GM18868 (cell line): ENCODE data around the gene FASTK.

Experiments
- ATAC-seq: cut with Tn5 transposase; IDR thresholded peaks from one replicate; pipeline ENCODE4 v1.9.1; 2021; ENCODE audit warnings: mild to moderate bottlenecking, moderate library complexity; ENCODE audit not compliant: unreplicated experiment

Gene FASTK

GRCh38 chr7:151068069-151068773, 12.4 kb downstream of the FASTK start:
- no peak for ATAC-seq

DNA sequence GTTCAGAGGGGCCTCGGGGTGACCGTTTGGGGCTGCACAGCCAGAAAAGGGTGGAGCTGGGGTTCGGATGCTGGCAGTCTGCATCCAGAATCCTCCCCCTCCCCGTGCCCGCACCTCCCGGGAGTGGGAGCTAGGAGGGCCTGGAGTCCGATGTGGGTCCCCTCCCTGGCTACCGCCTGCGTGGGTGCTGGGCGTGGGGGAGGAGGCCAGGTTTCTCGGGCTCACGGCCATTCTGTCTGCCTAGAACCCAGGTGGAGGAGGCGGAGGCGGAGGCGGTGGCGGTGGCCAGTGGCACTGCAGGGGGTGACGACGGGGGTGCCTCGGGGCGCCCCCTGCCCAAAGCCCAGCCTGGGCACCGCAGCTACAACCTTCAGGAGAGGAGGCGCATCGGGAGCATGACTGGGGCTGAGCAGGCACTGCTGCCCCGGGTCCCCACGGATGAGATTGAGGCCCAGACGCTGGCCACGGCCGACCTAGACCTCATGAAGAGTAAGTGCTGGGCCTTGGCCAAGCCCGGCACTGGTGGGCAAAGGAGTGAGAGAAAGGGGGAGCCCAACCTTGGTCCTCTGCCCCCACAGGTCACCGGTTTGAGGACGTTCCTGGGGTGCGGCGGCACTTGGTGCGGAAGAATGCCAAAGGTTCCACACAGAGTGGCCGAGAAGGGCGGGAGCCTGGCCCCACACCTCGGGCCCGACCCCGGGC, 14.2 kb downstream of the FASTK start:
- ATAC-seq, result no peak

DNA sequence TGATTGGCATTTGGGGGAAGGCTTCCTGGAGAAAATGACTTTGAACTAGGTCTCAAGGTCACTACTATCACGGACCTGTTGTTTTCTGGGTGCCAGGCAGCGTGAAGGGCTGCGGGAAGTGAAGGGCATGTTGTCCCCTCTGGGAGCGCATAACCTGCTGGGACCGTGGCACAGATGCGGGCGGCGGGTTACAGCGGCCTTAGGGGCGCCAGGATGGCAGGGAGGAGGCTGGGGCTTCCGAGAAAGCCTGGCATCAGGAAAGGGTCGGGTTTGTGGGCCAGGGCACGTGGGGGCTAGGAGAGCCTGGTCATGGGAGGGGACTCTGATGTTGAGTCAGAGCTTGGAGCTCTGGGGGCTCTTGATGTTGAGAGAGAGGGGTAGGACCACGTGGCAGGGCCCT, 15.1 kb downstream of the FASTK start:
- ATAC-seq, result no peak

- no peak for ATAC-seq
Observed at GRCh38 chr7:151064993-151065392, 15.6 kb downstream of the FASTK start.

DNA sequence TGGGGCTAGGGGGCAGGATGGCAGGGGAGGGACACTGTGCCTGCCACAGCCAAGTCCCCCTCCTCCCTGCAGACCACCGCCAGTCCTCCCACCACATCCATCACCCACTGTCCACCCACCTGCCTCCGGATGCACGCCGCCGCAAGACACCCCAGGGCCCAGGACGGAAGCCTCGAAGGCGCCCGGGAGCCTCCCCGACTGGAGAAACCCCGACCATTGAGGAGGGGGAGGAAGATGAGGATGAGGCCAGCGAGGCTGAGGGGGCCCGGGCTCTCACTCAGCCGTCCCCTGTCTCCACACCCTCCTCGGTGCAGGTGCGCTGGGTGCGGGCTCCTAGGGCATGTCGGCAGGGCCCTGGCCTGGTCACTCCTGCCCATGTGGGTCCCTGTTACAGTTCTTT, 16.2 kb downstream of the FASTK start:
- no peak for ATAC-seq

DNA sequence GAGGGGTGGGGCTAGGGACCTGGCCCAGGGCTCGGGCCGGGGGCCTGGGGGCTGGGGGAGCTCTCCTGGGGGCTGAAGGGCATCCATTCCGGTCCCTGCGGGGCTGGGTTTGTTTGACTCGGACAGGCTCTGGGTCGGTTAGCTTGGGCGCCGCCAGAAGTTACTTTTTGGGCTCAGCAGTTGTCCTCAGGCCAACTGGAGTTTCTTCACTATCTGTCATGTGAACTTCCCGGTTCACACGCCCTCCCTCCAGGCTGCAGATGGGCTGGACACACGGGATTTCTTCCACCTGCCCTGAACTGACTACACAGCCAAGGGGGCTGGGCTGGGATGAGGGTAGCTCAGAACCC, 17.4 kb downstream of the FASTK start:
- ATAC-seq, result no peak

GRCh38 chr7:151062399-151063211, 18.0 kb downstream of the FASTK start:
- no peak for ATAC-seq

DNA sequence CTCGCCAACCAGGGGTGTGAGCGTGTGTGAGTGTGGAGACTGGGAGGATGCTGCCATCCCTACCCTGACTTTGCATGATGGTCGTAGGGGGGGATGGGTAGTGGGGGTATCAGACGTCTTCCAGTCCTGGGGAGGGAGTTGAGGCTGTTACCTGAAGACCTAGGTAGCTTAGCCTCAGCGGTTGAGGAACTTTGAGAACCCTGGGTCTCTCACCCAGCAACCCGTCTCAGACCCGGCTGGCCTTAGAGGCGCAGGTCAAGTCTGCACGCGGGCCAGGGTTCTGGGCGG, 18.6 kb downstream of the FASTK start:
- ATAC-seq, result no peak

DNA sequence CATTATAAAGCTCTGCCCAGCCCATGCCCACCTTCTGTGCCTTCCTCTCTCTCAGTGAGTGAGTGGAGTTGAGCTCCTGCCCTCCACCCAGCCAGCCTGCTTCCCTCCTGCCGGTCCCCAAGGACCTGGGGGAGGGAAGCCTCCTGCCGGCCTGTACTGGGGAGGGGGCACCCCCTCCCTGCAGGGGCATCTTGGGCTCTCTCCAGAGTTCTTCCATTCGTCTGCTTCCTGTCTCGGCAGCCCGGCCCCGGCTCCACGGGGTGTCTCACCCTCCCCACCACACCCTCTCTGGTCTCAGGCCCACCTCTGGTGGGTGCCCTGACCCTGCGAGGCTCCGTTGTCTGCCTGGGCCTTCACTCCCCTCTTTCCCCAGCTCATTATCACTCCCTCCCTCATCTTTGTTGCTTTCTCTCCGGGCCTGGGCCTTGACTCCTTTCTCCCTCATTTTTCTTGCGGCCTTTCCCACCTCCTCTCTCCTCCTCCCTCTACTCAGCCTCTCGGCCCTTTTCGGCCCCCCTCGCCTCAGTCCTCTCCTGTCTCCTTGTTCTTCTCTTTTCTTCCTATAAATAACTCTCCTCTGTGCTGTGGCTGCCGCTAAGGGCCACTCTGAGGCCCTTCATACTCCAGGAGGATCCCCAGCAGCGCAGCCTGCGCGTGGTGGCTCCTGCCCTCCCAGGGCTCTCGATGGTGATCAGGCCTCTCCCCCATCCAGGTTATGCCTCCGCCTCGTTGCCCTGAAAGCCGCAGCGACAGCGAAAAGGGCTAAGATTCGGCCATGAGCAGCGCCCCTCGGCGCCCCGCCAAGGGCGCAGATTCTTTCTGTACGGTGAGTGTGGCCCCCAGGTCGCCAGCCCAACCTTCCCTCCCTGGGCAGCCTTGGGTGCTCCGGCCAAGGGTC, 19.1 kb downstream of the FASTK start:
- no peak for ATAC-seq

DNA sequence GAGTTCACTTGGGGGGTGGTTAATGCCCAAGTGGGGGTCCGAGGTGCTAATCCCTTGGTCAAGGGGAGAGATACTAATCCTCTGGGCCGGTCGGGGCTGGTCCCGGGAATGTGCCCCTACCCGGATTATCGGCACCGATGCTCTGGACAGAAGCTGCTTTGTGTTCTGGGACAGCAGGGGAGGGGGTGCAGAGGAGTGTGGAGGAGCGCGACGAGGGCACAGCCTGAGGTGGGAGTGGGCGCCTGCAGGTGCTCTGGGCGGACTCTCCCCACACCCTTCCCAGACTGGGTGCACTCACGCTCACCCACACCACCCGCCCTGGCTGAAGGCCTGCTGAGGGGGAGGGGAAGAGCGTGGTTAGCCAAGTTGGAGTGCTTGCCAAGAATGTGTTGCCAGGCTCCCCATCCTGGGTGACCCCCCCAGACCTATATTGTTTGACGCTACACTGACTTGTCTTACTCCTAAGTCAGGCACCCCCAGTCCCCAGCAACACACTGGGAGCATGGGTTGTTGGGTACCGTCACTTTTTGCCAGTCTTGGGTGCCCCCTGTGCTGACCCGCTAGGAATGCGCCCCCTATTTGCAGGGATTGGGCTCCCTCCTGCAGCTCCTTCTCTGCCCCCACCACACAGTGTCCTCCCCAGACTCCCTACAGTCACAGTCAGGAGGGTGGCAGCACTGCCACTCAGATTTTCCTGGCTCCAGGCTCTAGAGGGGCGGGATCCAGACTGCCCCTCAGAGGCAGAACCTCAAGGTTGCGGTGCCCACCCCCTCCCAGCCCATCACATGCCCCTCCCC, 20.0 kb downstream of the FASTK start:
- ATAC-seq, result no peak

DNA sequence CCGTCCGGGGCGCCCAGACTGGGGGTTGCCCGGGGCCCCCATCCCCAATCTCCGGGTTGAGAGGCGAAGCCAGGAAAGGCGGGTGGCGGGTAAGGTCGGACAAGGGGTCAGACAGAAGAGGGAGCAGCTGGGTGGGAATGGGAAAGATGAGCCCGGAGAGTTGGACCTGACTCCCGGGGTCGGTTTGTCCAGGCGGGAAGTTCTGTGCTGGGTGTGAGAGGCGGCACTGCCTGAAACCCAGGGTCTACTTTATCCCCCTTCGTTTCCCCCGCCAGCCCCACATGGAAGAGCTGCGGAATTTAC, 20.5 kb downstream of the FASTK start:
- ATAC-seq, result no peak

DNA sequence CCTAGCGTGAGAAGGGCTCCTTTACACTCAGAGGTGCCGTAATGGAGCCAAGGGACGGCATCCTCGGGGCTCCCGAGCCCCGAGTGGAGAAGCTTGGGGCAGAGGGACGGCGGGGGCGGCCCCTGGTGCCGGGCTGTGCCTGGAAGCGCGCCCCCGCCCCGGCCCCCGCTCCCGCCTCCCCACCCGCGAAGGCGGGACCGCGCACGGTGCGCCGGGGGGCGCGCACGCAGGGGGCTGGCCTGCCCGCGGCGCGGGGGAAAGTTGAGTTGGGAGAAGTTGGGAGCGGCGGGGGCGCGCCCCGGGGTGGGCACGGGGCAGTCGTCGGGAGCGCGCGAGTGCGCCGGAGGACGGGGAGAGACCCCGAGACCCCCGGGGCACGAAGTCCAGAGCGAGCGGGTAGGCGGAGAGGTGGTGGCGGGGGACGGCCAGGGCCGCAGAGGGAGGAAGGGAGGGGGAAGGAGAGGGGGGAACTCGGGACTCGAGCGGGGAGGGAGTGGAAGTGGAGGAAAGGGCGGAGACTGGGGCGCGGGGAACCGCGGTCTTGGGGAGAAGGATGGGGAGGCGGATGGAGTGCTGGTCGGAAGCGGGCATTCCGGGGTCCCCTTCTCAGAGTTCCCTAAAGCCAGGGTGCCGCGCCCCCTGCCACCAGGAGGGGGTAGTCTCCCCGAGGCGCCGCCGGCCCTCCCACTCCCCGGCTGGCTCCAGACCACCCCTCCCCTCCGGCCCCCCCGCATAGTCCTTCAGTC, 21.1 kb downstream of the FASTK start, which contains the start of gene SLC4A2:
Gene SLC4A2 (plus strand): TSS at position 223 of the 746 bp plus-strand sequence. CDS start 2,399 bp downstream, outside the sequence.
- peak; percentile 28 for ATAC-seq

DNA sequence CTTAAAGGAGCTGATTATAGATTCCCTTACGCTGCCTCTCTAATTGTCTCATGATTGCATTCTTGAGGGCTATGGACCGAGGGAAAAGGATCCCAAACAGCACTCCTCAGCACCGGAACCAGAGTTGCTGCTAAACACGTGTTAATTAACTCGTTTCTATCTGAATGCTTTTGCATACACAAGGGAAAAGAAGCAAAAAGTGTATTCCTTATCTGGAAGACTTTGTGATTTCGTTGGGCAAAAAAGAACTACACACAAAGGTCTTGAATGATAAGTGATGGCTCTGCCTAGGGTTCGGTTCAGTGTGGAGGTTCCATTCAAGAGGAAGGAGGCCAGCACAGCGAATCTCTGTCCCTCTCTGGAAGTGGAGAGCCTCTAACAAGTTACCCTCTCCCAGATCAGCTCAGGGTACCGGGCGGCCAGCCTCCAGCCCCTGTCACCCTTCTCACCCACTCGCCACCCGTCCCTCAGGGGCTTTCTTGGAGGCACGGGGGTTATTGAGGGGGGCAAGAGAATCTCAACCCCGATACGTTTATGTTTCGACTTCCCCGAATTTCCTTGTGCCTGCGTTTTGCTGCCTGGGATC, 21.7 kb downstream of the FASTK start:
- no peak for ATAC-seq

- ATAC-seq, result peak; percentile 91
Observed at GRCh38 chr7:151057989-151058780, 22.4 kb downstream of the FASTK start.

DNA sequence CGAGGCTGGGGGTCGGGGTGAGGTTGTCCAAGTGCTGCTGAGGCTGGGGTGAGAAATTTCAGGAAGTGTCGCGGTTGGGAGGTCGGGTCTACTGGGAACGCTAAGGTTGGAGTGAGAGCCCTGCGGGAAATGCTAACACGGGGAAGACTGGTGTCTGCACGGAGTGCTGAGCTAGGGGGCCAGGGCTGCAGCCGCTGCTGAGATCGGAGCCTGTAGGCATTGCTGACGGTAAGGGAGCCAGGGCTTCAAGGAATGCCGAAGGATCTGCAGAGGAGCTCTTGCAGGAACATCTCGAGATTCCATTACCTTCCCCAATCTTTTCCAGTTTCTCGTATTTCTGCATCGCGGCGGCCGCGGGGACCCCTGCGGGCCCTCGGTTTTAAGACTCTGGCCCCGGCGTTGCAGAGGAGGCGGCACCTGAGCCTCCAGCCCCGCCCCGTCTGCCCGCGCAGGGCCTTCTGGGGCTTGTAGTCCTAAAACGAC, 23.1 kb downstream of the FASTK start, which contains the start of gene CDK5:
Gene CDK5 (minus strand): TSS at position 392 of the 483 bp plus-strand sequence. CDS start 49 bp downstream, at position 343.
- ATAC-seq, result peak; percentile 15

- no peak for ATAC-seq
Observed at GRCh38 chr7:151056666-151057505, 23.7 kb downstream of the FASTK start.

DNA sequence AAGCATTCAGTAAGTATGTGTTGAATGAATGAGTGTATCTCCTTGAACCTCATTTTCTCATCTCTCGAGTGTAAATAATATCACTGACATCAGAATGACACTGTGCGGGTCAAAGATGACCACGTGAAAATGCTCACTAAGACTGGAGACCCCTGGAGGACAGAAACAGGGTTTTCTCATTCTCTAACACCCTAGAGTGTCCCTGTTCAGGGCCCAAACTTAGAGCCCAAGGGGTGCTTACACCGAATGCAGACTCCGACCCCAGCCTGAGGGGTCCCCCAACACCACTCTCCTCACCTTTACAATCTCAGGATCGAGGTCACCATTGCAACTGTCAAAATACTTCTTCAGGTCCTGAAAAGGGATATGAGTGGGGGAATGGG, 24.3 kb downstream of the FASTK start:
- ATAC-seq, result no peak
